KMS-11 (cell line): ENCODE measurements around the gene ZNF627.

Experiments
- H2AFZ ChIP-seq: fragments of 200-600 bp; sonication (generic); 2 replicates; pipeline ENCODE4 v1.6.1; 2016; ENCODE audit warnings: antibody characterized with exemption, mixed run types, low read depth
- H3K27ac ChIP-seq: fragments of 200-600 bp; sonication (generic); 2 replicates; pipeline ENCODE4 v1.6.1; 2016; ENCODE audit warnings: mild to moderate bottlenecking, mixed run types
- H3K27me3 ChIP-seq: fragments of 200-600 bp; sonication (generic); 2 replicates; pipeline ENCODE4 v1.6.1; 2017; ENCODE audit warnings: mild to moderate bottlenecking, low read depth, mixed run types, moderate library complexity; ENCODE audit not compliant: insufficient read depth
- H3K36me3 ChIP-seq: fragments of 200-600 bp; sonication (generic); 2 replicates; pipeline ENCODE4 v1.6.1; 2017; ENCODE audit warnings: mild to moderate bottlenecking, mixed run types; ENCODE audit not compliant: insufficient read depth
- H3K4me1 ChIP-seq: fragments of 200-600 bp; sonication (generic); 2 replicates; pipeline ENCODE4 v1.6.1; 2016; ENCODE audit warnings: mild to moderate bottlenecking, low read depth, mixed run types; ENCODE audit not compliant: poor library complexity, severe bottlenecking
- H3K4me2 ChIP-seq: fragments of 200-600 bp; sonication (generic); 2 replicates; pipeline ENCODE4 v1.7.0; 2016; ENCODE audit warnings: mild to moderate bottlenecking, mixed run types
- H3K4me3 ChIP-seq: fragments of 200-600 bp; sonication (generic); IDR thresholded peaks from 2 replicates; pipeline ENCODE4 v1.6.1; 2017; ENCODE audit warnings: low read depth, low read length, mixed read lengths; ENCODE audit not compliant: insufficient read depth
- H3K79me2 ChIP-seq: fragments of 200-600 bp; sonication (generic); 2 replicates; pipeline ENCODE4 v1.6.1; 2016; ENCODE audit warnings: low read depth, mixed run types; ENCODE audit not compliant: insufficient read depth
- H3K9ac ChIP-seq: fragments of 200-600 bp; sonication (generic); 2 replicates; pipeline ENCODE4 v1.6.1; 2016; ENCODE audit warnings: mild to moderate bottlenecking, mixed run types
- H4K20me1 ChIP-seq: fragments of 200-600 bp; sonication (generic); 2 replicates; pipeline ENCODE4 v1.6.1; 2016; ENCODE audit warnings: mild to moderate bottlenecking, mixed run types; ENCODE audit not compliant: insufficient read depth
- TF ChIP-seq, protein P1 (sequence below): fragments of 200-600 bp; sonication (generic); conservative IDR thresholded peaks from 2 replicates; pipeline ENCODE4 v1.6.1; 2017; ENCODE audit warnings: low read depth, mild to moderate bottlenecking, antibody characterized with exemption, low read length, moderate library complexity, mixed read lengths

The ZNF627 gene

DNA sequence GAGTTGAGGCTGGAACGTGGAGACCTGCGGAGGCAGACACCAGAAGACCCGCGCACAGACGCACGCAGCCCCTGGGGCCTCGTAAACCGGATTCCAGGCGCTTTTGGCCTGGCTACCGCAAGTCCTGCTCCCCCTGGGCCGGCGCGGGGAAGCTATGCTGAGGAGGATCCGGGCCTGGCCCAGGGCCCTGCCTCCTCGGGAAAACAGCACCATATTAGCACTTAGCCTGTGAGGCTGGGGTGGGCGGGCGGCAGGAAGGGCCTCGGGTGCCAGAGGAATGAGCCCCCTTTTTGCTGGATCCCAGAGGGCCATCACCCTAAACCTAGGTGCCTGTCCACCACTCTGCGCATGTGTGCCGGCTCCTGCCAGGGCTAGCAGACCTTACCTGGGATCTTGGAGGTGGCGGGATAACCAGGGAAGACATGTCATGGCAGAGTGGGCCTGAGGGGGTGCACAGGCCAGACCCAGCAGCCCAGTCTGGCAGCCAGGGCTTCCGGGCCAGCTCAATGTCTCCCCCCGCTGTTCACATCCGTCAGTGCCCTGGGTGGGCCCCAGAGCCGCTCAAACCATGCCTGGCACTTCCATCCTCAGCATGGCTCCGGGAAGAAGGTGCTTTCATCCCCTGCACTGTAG, 45.6 kb upstream of the ZNF627 start:
- H2AFZ ChIP-seq, result no peak overlapping the region
- TF ChIP-seq, protein P1, sequence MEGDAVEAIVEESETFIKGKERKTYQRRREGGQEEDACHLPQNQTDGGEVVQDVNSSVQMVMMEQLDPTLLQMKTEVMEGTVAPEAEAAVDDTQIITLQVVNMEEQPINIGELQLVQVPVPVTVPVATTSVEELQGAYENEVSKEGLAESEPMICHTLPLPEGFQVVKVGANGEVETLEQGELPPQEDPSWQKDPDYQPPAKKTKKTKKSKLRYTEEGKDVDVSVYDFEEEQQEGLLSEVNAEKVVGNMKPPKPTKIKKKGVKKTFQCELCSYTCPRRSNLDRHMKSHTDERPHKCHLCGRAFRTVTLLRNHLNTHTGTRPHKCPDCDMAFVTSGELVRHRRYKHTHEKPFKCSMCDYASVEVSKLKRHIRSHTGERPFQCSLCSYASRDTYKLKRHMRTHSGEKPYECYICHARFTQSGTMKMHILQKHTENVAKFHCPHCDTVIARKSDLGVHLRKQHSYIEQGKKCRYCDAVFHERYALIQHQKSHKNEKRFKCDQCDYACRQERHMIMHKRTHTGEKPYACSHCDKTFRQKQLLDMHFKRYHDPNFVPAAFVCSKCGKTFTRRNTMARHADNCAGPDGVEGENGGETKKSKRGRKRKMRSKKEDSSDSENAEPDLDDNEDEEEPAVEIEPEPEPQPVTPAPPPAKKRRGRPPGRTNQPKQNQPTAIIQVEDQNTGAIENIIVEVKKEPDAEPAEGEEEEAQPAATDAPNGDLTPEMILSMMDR, result peak; percentile 32; the same call in 1 of the 2 replicates
- no peak overlapping the region for H3K27ac ChIP-seq
- H3K36me3 ChIP-seq, result no peaks in the 10 kb centered on the region
- no peaks in the 10 kb centered on the region for H4K20me1 ChIP-seq
- no peak overlapping the region for H3K9ac ChIP-seq
- H3K27me3 ChIP-seq, result no peaks in the 10 kb centered on the region
- H3K4me3 ChIP-seq, result no peak overlapping the region
- H3K79me2 ChIP-seq, result no peaks in the 10 kb centered on the region
- H3K4me2 ChIP-seq, result no peak overlapping the region
- H3K4me1 ChIP-seq, result no peaks in the 10 kb centered on the region

DNA sequence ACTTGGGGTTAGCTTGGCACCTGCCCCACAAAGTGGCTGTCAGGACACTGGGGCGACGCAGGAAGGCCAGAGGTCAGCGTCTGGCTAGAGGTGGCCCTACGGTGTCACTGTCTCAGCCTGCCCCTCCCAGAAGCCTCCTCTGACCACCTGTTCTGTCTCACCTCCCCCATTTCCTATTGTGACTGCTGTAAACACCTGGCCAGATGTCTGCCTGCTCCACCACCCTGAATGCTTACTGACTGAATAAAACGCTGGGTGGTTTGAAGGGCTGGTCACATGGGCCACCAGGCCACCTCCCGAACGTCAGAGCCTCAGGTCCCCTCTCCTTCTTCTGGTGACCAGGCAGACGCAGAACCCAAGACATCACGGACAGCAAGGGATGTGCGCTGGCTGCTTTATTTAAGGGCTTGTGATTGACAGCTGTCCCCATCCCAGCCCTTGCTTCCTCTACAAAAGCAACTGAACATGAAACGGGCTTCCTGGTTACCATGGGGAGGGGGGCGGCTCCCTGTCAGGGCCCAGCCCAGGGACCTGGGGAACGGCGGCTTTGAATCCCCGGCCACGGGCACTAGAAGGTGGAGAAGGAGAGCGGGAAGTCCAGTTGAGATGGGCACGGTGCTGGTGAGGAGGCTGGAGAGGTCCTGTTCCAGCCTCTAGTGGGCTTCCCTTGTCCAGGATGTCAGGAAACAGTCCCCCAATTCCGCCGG, 44.5 kb upstream of the ZNF627 start:
- TF ChIP-seq, protein P1, result no peak
- H3K4me2 ChIP-seq, result no peak overlapping the region
- no peak overlapping the region for H3K27ac ChIP-seq
- H3K9ac ChIP-seq, result no peak overlapping the region
- H3K79me2 ChIP-seq, result peaks cover 2% of the 10 kb centered on the region; the same call in 1 of the 2 replicates
- peaks cover 2% of the 10 kb centered on the region for H3K4me1 ChIP-seq
- H3K27me3 ChIP-seq, result no peaks in the 10 kb centered on the region
- no peaks in the 10 kb centered on the region for H3K36me3 ChIP-seq
- no peak overlapping the region for H3K4me3 ChIP-seq
- no peak overlapping the region for H2AFZ ChIP-seq
- H4K20me1 ChIP-seq, result no peaks in the 10 kb centered on the region

DNA sequence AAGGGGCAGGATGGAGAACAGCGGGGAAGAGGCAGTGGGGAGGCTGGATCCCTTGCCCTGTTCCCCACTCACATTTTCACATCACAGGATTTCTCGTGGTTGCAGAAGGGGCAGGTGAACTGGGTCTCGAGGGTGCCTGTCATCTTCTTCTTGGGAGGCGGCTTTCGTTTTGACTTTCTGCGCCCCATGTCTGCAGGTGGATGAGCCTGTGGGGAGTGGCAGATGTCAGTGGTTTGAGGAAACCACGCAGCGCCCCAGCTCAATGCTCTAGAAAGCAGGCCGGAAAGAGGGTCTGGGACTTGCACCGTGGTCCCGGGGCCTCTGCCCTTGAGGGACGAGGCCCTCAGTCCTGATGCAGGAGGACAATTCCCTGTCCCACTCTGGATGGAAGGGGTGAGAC, 43.1 kb upstream of the ZNF627 start:
- TF ChIP-seq, protein P1, result no peak
- Histone ChIP-seq H3K4me3 (no peak overlapping the region), H3K27ac (no peak overlapping the region), H3K27me3 (no peaks in the 10 kb centered on the region), H3K4me1 (peaks cover 7% of the 10 kb centered on the region), H3K36me3 (no peaks in the 10 kb centered on the region), H4K20me1 (no peaks in the 10 kb centered on the region), H3K9ac (no peak overlapping the region), H3K4me2 (no peak overlapping the region), H3K79me2 (peaks cover 12% of the 10 kb centered on the region), H2AFZ (no peak overlapping the region)

DNA sequence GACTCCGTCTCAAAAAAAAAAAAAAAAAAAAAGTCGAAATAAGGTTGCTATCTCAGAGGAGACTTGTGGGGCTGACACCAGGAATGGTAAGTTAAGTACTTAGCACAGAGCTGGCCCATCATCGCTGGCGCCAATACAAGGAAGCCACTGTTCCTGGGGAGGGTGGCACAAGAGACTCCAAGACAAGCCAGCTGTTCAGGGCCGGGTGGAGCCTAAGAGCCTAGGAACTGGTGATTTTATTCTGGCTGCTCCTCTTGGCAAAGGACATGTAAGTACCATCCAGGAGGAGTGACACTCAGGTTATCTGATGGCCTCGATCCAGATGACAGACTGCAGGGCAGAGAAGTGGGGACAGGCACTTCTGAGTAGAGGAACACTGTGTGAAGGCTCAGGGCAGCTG, 42.0 kb upstream of the ZNF627 start:
- no peaks in the 10 kb centered on the region for H3K27me3 ChIP-seq
- H3K9ac ChIP-seq, result no peak overlapping the region
- H3K4me2 ChIP-seq, result no peak overlapping the region
- TF ChIP-seq, protein P1, result no peak
- H3K27ac ChIP-seq, result no peak overlapping the region
- peaks cover 12% of the 10 kb centered on the region for H3K79me2 ChIP-seq
- H3K36me3 ChIP-seq, result no peaks in the 10 kb centered on the region
- H2AFZ ChIP-seq, result no peak overlapping the region
- H4K20me1 ChIP-seq, result no peaks in the 10 kb centered on the region
- H3K4me3 ChIP-seq, result no peak overlapping the region
- H3K4me1 ChIP-seq, result peaks cover 10% of the 10 kb centered on the region
